Hepatic stellate cell (primary cell): Measurements from ENCODE around the gene DNAJC15.

Experiments used
- DNase-seq: peaks from one replicate; pipeline ENCODE4 v3.0.0; 2011; ENCODE audit warnings: low spot score

DNAJC15 gene

GRCh38 chr13:43157796-43158195, 134.4 kb downstream of the DNAJC15 start:
- DNase-seq: no peak

GRCh38 chr13:43158516-43158915, 135.1 kb downstream of the DNAJC15 start:
- no peak for DNase-seq

DNA sequence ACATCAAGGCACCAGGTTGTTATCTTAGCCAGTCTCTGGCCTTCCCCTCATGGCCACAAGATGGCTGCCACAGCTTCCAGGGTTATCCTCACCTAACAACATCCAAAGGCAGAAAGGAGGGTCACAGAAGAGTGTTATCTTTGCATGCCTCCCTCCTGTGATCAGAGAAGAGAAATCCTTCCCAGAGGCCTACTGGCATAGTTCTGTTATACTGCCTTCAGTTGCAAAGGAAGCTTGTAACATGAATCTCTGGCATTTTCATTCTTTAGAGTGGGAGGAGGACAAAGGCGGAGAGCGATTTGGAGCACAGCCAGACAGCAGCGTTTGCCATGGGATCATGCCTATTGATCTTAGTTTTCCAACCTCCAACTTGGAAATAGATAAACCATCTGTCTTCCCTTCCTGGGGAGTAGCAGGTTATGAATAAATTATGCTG, 135.7 kb downstream of the DNAJC15 start:
- DNase-seq: no peak
